Prostate gland (tissue), 2 donors: ENCODE results near the gene SPINK2.

Experiments
- CTCF ChIP-seq, 4 experiments: fragments of 200-600 bp in 2 of 4; fragments of 450-650 bp in 2 of 4; sonication (generic) in 2 of 4; IDR thresholded peaks; 1 replicate in 3 of 4; 2 replicates in 1 of 4; pipeline ENCODE4 v1.5.1; 2016 to 2019; ENCODE audit warnings: antibody characterized with exemption in 4 of 4, mild to moderate bottlenecking in 2 of 4, moderate library complexity in 2 of 4
- POLR2AphosphoS5 ChIP-seq: sonication (generic); formaldehyde crosslinking; IDR thresholded peaks from one replicate; pipeline ENCODE4 v1.6.1; 2017; ENCODE audit warnings: antibody characterized with exemption

- TF ChIP-seq POLR2AphosphoS5 (no peak), CTCF (IDR thresholded peaks at IDR 0.05) (no peak)
Observed at GRCh38 chr4:56818797-56819196, 2.7 kb downstream of the SPINK2 start.
